Raji (cell line): ENCODE data around the gene CROCC2.

Experiments used
- POLR2A ChIP-seq: IDR thresholded peaks from 2 replicates; pipeline ENCODE4 v1.6.1; 2011; ENCODE audit warnings: low read depth, low read length, control low read depth; ENCODE audit not compliant: insufficient read depth

The CROCC2 gene

DNA sequence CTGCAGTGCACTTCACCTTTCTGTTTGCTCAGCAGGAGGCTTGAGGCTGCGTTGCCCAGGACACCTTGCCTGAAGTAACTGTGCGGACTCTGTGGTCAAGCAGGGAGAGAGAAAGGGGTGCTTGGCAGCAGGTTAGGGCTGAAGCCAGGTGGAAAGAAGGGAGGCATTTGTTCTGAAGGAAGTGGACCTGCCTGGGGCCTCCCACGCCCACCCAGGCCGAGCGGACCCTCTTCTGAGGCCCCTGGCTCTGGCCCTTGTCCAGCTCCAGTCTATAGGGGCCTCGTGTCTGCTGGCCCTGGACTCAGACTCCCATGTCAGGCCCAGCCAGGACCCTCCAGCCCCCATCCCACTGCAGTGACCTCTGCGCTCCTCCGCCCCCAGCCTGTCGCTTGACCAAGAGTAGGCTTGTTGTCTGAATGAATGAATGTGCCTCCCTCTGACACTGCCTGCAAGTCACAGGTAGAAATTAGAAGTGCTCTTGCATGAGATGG lies 94.7 kb downstream of the CROCC2 start:
- TF ChIP-seq POLR2A = no peak

DNA sequence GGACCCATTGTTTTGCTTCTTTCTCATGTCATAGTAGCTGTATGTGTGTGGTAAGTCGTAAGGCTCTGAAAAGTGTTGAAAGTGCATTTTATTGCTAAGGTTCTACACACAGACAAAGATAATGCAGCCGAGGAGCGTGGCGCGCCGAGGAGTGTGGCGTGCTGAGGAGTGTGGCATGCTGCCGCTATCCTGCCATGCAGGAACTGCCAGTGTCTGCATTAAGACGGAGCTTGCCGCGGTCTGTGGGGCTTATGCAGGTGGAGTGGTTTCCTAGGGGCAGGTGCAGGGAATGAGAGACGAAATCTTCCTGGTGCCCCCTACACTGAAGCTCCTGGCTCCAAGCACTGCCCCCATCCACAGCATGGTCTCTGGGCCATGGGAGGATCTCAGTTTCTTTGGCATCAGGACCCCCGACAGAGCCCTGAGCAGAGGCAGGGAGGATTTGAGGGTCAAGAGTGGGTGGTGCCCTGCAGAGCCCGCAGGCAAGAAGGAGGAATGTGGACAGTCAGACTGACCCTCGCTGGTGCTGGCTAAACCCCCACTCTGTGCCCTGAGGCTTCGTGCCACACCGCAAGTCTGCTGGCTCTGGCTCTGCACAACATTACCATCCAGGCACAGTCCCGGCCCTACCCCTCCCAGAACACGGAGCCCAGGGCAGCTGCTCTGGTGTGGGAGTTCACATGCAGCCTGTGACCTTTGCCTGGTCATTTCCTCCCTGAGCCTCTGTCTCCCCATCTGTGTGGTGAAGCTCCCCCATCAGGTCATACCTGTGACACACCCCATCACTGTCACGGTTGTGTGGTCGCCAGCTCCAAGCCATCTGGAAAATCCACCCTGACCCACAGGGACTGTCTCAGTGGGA lies 95.5 kb downstream of the CROCC2 start:
- TF ChIP-seq POLR2A = no peak

DNA sequence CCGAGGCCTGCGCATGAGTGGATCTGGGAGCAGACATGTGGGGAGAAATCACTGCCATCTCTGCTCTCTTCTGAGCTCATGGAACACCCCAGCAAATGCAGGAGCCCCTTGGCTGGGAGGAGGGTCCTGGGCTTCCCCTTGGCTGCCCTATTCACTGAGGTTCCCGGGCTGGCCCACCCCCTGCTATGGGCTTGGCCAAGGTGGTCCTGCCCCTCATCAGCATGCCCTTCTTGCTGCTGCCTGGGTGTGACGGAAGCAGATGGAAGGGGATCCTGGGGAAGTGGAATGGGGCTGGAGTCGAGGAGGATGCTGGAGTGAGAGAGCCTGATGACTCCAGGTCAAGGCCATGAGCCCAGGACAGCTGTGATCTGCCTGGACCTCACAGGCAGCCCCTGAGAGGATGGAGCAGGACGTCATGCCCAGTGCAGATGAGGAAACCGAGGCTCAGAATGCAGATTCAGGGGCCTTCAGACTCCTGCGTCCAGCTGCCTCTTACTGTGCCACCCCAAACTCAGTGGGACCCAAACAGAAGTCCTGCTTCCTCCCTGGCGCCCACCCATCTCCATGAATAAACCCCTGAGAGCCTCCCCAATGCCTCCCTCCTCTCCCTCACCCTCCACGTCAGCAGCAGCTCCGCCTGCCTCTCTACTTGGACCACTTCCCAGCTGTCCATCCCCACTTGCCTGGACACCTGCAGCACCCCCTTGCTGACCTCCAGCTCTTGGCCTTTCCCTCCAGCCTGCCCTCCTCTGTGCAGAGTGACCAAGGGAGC lies 96.3 kb downstream of the CROCC2 start:
- no peak for TF ChIP-seq POLR2A

DNA sequence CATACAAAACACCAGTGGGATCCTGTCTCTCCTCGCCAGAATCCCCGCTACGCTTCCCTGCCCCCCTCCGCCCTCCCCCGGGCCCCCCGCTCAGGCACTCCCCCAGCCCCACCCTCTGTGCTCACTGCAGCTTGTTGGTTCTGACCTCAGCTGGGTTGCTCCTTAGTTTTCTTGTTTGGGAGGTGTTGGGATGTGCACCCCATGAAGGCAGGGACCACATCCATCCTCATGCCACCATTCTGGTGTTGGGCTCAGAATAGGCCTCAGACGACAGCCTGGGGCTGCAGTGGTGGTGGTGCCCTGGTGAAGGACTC lies 96.9 kb downstream of the CROCC2 start:
- no peak for TF ChIP-seq POLR2A

DNA sequence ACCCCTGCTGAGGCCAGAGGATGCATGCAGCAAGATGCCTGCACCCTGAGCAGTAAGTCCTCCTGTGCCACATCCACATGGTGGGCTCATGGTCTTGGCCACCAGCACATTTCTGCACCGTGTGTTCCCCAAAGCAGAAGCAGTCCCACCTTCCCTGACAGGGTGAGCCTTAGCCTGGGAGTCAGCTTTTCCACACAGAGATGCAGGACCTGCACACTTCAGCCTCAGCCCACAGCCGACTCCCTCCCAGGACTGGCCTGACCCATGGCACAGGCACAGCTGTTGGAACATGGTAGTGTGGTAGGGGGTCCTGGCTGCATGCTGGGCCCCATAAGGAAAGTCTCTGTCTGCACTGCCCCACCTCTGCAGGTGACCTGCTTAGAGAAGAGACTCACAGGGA lies 97.2 kb downstream of the CROCC2 start:
- no peak for TF ChIP-seq POLR2A

DNA sequence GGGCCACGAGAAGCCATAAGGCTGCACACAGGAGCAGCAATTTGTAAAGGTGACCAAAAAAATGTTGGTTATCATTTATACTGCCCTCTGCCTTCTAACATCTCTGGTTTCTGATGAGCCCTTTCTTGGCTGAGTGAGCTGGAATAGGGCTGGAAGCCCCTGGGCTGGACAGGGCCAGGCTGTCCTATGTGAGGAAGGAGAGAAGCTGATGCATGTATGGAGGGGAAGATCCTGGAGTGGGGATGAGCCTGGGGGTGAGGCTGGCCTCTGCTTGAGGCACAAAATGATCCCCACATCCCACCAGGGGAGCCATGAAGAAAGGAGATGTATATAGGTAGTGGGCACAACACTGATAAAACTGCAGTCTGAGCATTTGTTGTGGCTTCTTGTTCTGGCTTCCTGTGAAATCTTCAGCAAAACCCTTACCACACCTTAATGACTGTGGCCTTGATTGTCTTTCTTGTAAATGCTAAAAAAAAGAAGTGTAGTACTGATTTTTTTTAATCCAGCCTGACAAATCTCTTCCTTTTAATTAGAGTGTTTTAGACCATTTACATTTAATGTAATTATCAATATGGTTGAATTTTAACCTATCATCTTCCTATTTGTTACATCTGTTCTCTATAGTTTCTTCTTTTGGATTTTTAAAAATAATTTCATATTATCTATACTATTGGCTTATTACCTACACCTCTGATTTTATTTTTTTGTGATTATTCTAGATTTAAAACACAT lies 97.9 kb downstream of the CROCC2 start:
- no peak for TF ChIP-seq POLR2A

DNA sequence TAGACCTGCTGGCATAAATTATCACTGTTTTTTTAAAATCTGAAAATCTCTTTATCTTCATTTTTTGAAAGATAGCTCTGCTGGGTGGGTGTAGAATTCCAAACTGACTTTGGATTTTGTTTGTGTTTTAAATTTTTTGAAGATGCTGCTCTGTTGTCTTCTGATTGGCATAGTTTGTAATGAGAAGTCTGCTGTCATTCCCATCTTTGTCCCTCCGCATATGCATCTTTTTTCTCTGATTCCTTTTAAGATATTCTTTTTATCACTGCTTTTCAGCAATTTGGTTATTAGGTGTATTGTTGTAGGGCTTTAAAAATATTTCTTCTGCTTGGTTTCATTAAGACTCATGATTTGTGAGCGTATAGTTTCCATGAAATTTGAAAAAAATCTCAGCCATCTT lies 99.4 kb downstream of the CROCC2 start:
- no peak for TF ChIP-seq POLR2A

DNA sequence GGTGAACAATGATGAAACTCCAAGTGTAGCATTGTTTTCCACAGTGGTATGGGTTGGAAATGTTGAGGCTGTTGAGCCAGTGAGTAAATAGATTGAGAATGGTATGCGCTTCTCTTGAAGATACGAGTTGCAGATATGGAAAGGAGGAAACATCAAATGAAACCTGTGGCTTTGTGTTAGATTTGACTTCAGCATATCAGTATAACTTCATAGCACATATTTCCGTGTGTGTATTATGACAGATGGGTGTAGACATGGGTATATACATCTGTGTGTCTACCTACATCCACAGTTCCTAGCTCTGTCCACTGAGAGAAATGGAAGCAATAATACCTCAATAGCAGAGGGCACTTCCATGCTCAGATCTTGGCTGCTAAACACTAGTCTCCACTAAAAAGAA lies 100.3 kb downstream of the CROCC2 start:
- TF ChIP-seq POLR2A = no peak

DNA sequence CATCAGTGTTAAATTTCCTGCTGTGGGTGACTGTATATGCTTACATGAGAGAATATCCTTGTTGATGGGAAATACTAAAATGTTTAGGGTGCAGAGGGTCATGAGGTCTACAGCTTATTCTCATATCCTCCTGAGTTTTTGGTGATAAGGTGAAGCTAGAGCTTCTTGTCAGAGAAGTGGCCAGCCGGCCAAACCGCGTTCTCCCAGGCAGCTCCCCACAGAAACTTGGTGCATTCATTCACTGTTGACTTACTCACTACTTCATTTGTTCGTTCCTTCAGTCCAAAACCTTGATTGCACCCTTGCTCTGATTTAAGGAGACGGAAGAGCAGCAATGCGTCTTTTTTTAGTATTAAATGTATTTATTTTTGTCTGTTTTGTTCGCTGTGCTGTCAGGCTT lies 101.0 kb downstream of the CROCC2 start:
- no peak for TF ChIP-seq POLR2A

DNA sequence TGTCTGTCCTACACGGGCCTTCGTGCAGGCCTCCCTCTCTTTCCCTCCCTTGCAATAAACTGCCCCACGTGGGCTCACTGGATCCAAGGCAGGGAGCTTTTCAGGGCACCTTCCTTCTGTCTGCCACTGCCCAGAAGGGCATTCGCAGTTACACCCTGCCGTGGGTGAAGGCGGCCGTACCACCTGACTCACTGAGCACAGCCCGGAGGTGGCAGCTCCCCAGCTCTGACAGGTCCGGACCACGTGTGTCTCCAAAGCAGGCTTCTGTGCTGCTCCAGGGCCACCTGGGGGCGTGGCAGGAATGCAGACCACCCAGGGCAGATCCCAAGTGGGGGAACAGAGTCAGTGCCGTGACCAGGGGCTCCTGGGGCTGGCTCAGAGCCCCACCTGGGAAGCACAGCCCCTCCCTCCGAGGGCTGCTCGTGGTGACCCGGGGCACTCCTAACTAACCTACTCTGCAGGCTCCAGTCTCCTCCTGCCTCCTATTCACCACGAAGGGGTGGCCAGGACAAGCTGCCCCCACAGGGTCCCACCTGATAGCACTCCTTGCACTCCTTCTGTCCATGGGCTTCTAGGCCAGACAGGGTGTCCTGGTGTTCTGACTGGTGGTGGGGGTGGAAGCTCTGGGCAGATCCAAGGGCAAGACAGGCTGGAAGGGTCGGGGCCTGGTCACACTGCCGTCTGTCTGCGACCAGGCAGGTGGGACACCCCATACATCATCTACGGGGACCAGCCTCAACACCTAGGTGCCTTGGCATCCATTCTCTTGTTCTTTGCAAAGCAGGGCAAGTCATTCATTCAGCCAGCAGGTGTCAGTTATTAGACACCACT lies 102.0 kb downstream of the CROCC2 start:
- no peak for TF ChIP-seq POLR2A

DNA sequence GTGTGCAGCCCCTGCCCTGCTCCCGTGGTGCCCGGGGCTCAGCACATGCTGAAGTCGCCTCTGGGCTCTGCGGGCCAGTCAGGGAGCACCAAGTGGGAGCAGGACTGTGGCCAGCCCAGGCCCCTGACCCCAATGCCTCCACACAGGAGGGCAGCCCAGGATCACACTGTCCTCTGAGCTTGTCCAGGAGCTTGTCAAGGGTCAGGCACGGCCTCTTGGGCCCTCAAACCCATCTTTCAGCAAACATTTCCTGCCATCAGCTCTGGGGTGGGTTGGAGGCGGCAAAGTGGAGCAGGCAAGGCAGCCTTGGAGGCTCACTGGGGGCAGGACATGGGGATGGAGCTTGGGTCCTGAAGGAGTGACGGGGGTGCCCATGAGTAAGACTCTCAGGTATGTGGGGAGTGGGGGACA lies 102.6 kb downstream of the CROCC2 start:
- TF ChIP-seq POLR2A = no peak

DNA sequence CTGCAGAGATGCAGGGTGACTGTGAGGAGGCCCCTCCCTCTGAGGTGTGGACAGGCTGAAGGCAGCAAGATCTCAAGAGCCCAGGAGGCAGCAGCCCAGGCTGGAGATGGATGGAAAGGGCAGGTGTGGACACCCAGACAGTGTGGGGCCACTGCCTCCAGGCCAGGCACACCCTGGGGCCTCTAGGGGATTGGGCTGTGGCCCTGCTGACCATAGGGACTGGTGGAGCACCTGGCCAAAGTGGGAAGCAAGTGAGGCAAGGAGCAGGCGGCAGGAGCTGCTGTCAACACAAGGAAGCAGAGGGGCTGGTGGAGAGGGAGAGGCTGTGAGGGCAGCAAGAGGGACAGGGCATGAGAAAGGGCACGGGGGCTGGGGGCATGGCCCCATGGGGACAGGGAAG lies 103.1 kb downstream of the CROCC2 start:
- no peak for TF ChIP-seq POLR2A

DNA sequence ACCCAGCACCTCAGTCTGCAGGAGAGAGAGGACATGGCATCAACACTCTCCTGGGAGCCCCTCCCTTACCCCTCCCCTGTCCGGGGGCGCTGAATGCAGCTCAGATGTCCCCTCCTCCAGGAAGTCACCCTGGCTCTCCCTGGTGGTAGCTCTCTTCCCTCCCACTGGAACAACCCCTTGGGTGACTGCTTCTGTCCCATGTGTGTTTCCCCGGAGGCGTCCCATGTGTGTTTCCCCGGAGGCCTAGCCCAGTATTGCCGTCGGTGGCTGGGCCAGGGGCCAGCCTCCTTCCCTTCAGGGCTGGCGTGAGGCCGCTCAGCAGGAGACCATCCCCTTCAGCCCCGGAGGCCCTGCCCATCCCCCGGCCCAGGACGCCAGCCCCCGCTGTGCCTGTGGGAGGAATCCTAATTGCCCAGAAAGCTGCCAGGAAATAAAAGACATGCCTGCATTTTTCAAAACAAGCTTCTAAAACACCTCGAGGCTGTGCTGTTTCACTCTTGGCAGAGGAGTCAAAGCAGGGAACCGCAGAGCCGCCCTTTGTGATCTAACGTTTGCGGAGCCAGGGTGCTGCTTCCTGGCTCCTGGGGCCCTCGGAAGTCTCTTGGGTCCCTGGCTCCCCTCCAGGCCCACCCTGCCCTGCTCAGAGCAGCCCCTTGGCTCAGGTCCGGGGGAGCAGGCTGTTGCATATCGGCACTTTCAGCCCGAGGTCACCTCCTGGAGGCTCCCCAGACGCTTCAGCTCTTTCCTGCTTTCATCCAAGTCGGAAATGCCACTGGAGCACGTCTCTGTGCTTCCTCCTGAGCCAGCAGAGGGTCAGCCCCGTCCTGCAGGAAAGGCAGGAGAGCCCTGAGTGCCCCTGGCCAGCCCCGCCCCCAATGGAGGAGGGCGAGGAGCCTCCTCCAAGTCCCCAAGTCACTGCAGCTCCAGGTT lies 103.7 kb downstream of the CROCC2 start:
- TF ChIP-seq POLR2A = no peak
